Caco-2 (cell line): Measurements from ENCODE around the gene ZNF629. TPM values are rescaled to one million over a fixed set of nuclear protein-coding genes. Genes with fewer than 3 reads are reported as not detected.
A peak's percentile ranks its signal among the peaks of the same experiment; 100 is the strongest.
"Not testable (repeated sequence)": the region's sequence is repeated elsewhere in the genome, so short reads cannot be mapped to it uniquely, and the experiment has no call there.

ENCODE experiments used
- BruUV-seq: library from RNA; stranded (reverse); fragments of 400-500 nt; replicated peaks from 2 replicates; lab custom pipeline; 2021; lab: Mats Ljungman, UMichigan
- CTCF ChIA-PET: fragments of 300-600 bp; sonication (Branson Sonifier 250); formaldehyde crosslinking; loops from one replicate; lab custom pipeline; 2022; ENCODE audit warnings: antibody characterized with exemption; lab: Charles Lee
- POLR2A ChIA-PET: fragments of 300-600 bp; sonication (Branson Sonifier 250); formaldehyde crosslinking; loops from one replicate; lab custom pipeline; 2022; ENCODE audit warnings: antibody characterized with exemption; lab: Charles Lee
- DNase-seq, 2 experiments: peaks; one replicate each; pipeline versions ENCODE4 v3.0.0 to v3.0.0-alpha.2; 2020 to 2022
- H3K27me3 ChIP-seq: replicated peaks from 2 replicates; pipeline ENCODE4 v1.6.0; 2011; ENCODE audit warnings: low read length; ENCODE audit not compliant: control insufficient read depth, insufficient read depth
- H3K36me3 ChIP-seq: 2 replicates; pipeline ENCODE4 v1.5.1; 2011; ENCODE audit warnings: low read length; ENCODE audit not compliant: control insufficient read depth, insufficient read depth
- H3K4me1 ChIP-seq: fragments of 250-450 bp; sonication (Bioruptor Pico); 2 replicates; pipeline ENCODE4 v1.5.1; 2020; ENCODE audit warnings: mild to moderate bottlenecking
- H3K4me3 ChIP-seq: 2 replicates; pipeline ENCODE4 v1.5.1; 2011; ENCODE audit warnings: low read depth, mild to moderate bottlenecking, control low read depth, low read length
- H3K9me3 ChIP-seq: fragments of 250-450 bp; sonication (Bioruptor Pico); 2 replicates; pipeline ENCODE4 v1.5.1; 2020; ENCODE audit warnings: mild to moderate bottlenecking, moderate library complexity
- H3K27ac Mint-ChIP-seq: one replicate; pipeline ENCODE4 v1.8.0; 2022; ENCODE audit warnings: mixed read lengths; ENCODE audit not compliant: unreplicated experiment
- H3K27me3 Mint-ChIP-seq: one replicate; pipeline ENCODE4 v1.8.0; 2022; ENCODE audit warnings: mixed read lengths; ENCODE audit not compliant: insufficient read depth, unreplicated experiment
- H3K36me3 Mint-ChIP-seq: one replicate; pipeline ENCODE4 v1.8.0; 2022; ENCODE audit warnings: mild to moderate bottlenecking, mixed read lengths; ENCODE audit not compliant: insufficient read depth, unreplicated experiment
- H3K4me1 Mint-ChIP-seq: one replicate; pipeline ENCODE4 v1.8.0; 2022; ENCODE audit warnings: low read depth, mixed read lengths; ENCODE audit not compliant: unreplicated experiment
- H3K4me3 Mint-ChIP-seq: one replicate; pipeline ENCODE4 v1.8.0; 2022; ENCODE audit warnings: mild to moderate bottlenecking, moderate library complexity, mixed read lengths; ENCODE audit not compliant: unreplicated experiment
- H3K9me3 Mint-ChIP-seq: one replicate; pipeline ENCODE4 v1.8.0; 2022; ENCODE audit warnings: mixed read lengths; ENCODE audit not compliant: unreplicated experiment
- CTCF ChIP-seq, 2 experiments: fragments of 200-600 bp in 1 of 2; IDR thresholded peaks; 1 replicate in 1 of 2; 2 replicates in 1 of 2; pipeline versions ENCODE4 v1.5.1 to v1.8.0; 2011 to 2022; ENCODE audit warnings: antibody characterized with exemption in 1 of 2, control low read depth in 1 of 2, inconsistent platforms in 1 of 2, low read depth in 1 of 2, low read length in 1 of 2, mild to moderate bottlenecking in 1 of 2, moderate library complexity in 1 of 2; ENCODE audit not compliant: insufficient read depth in 1 of 2, severe bottlenecking in 1 of 2, unreplicated experiment in 1 of 2
- intact Hi-C: fragments of 100-400 bp; cut with micrococcal nuclease; formaldehyde crosslinking; loops from one replicate; pipeline ENCODE4 v1.10.0; 2022; ENCODE audit not compliant: unreplicated experiment
- total RNA-seq: library from RNA; stranded (reverse); gene quantifications from 2 replicates; pipeline ENCODE4 v1.2.3, GENCODE V29; 2022

Gene ZNF629
- total RNA-seq, 1 experiment from 2014 or later: 20.6 TPM

GRCh38 chr16:30820952-30821421 is 34.0 kb upstream of the ZNF629 start:
- Mint-ChIP-seq H3K9me3 (no peaks in the 10 kb centered on the region), H3K36me3 (no peaks in the 10 kb centered on the region), H3K27me3 (no peaks in the 10 kb centered on the region), H3K4me1 (no peaks in the 10 kb centered on the region), H3K4me3 (no peak overlapping the region), H3K27ac (no peak overlapping the region)
- POLR2A ChIA-PET: no interaction called here
- BruUV-seq: no TSS peak
- Histone ChIP-seq H3K27me3 (no peaks in the 10 kb centered on the region), H3K36me3 (no peaks in the 10 kb centered on the region), H3K9me3 (no peaks in the 10 kb centered on the region), H3K4me1 (no peaks in the 10 kb centered on the region), H3K4me3 (no peak overlapping the region)
- TF ChIP-seq CTCF (IDR thresholded peaks at IDR 0.05; ENCODE audit: insufficient read depth in 1 of 2, low read depth in 1 of 2, low read length in 1 of 2, severe bottlenecking in 1 of 2, unreplicated experiment in 1 of 2): no peak
- CTCF ChIA-PET: no interaction called here
- no peak for DNase-seq
- intact Hi-C loops: no loop called here

- DNase-seq: no peak
- TF ChIP-seq CTCF (IDR thresholded peaks at IDR 0.05; ENCODE audit: insufficient read depth in 1 of 2, low read depth in 1 of 2, low read length in 1 of 2, severe bottlenecking in 1 of 2, unreplicated experiment in 1 of 2): no peak
- H3K27me3 ChIP-seq: no peaks in the 10 kb centered on the region
- ChIA-PET POLR2A (no interaction called here), CTCF (no interaction called here)
- no peaks in the 10 kb centered on the region for H3K27me3 Mint-ChIP-seq
- H3K9me3 ChIP-seq: no peaks in the 10 kb centered on the region
- H3K27ac Mint-ChIP-seq: no peak overlapping the region
- peaks cover 11% of the 10 kb centered on the region for H3K36me3 Mint-ChIP-seq
- no TSS peak for BruUV-seq
- no peaks in the 10 kb centered on the region for H3K36me3 ChIP-seq
- no peaks in the 10 kb centered on the region for H3K9me3 Mint-ChIP-seq
- no peak overlapping the region for H3K4me3 ChIP-seq
- H3K4me1 ChIP-seq: 0 out of 2 replicates have a peak, but pooled peaks cover 4% of the 10 kb centered on the region
- H3K4me3 Mint-ChIP-seq: no peak overlapping the region
- intact Hi-C loops: no loop called here
- no peaks in the 10 kb centered on the region for H3K4me1 Mint-ChIP-seq
These were observed 29.8 kb upstream of the ZNF629 start for GRCh38 chr16:30816769-30817168.

GRCh38 chr16:30813821-30814189 is 26.8 kb upstream of the ZNF629 start:
- ChIA-PET POLR2A (interaction anchor here (1.0 to 1.6 kb wide), 4 partner anchors 8 to 66 kb away, joined by 3 to 11 read pairs (median 4); partner anchors contain the start of genes PHKG2 and ZNF629), CTCF (interaction anchor here (0.6 to 1.6 kb wide), 12 partner anchors 8 to 128 kb away, joined by 3 to 8 read pairs (median 4); partner anchors contain the start of genes CTF1, PHKG2 and ZNF629)
- Mint-ChIP-seq H3K4me3 (peak overlapping the region; percentile 95), H3K4me1 (no peaks in the 10 kb centered on the region), H3K27me3 (no peaks in the 10 kb centered on the region), H3K27ac (peak overlapping the region; percentile 97), H3K36me3 (peaks cover 11% of the 10 kb centered on the region), H3K9me3 (no peaks in the 10 kb centered on the region)
- DNase-seq: no peak
- BruUV-seq: TSS peak; percentile 98
- Histone ChIP-seq H3K4me3 (peak overlapping the region; percentile 40), H3K36me3 (no peaks in the 10 kb centered on the region), H3K4me1 (0 out of 2 replicates have a peak, but pooled peaks cover 4% of the 10 kb centered on the region), H3K27me3 (no peaks in the 10 kb centered on the region), H3K9me3 (no peaks in the 10 kb centered on the region)
- TF ChIP-seq CTCF (IDR thresholded peaks at IDR 0.05; ENCODE audit: insufficient read depth in 1 of 2, low read depth in 1 of 2, low read length in 1 of 2, severe bottlenecking in 1 of 2, unreplicated experiment in 1 of 2): no peak
- intact Hi-C loops: loop anchor here (1.0 to 2.0 kb wide), 4 partner anchors 25 to 73 kb away; partner anchors contain the start of gene ZNF629

GRCh38 chr16:30809675-30810074 is 22.7 kb upstream of the ZNF629 start:
- intact Hi-C loops, H3K9me3 ChIP-seq, H3K9me3 Mint-ChIP-seq, DNase-seq, H3K36me3 ChIP-seq, H3K4me3 Mint-ChIP-seq, H3K36me3 Mint-ChIP-seq, CTCF ChIA-PET, H3K4me1 Mint-ChIP-seq, H3K27me3 ChIP-seq, H3K27me3 Mint-ChIP-seq, H3K4me3 ChIP-seq, POLR2A ChIA-PET, BruUV-seq, H3K27ac Mint-ChIP-seq: not testable (repeated sequence)
- peaks cover 11% of the 10 kb centered on the region; the same call in 1 of the 2 replicates for H3K4me1 ChIP-seq

GRCh38 chr16:30808890-30809426 is 22.0 kb upstream of the ZNF629 start:
- H3K27me3 Mint-ChIP-seq, intact Hi-C loops, H3K9me3 Mint-ChIP-seq, CTCF ChIA-PET, BruUV-seq, H3K36me3 Mint-ChIP-seq, H3K4me3 Mint-ChIP-seq, H3K27me3 ChIP-seq, H3K9me3 ChIP-seq, H3K27ac Mint-ChIP-seq, H3K36me3 ChIP-seq, H3K4me1 Mint-ChIP-seq, DNase-seq, POLR2A ChIA-PET, H3K4me3 ChIP-seq: not testable (repeated sequence)
- H3K4me1 ChIP-seq: peaks cover 11% of the 10 kb centered on the region; the same call in 1 of the 2 replicates
